Mucosa of stomach (tissue), 1 donor: Measurements from ENCODE around the gene CATSPER1.
"Not testable (repeated sequence)": the region's sequence is repeated elsewhere in the genome, so short reads cannot be mapped to it uniquely, and the experiment has no call there.

Source experiments
- H3K27me3 ChIP-seq: one replicate; pipeline ENCODE4 v1.7.0; 2013; ENCODE audit warnings: mild to moderate bottlenecking, low read length; ENCODE audit not compliant: control insufficient read depth, insufficient read depth
- H3K36me3 ChIP-seq: one replicate; pipeline ENCODE4 v1.7.0; 2013; ENCODE audit warnings: low read length; ENCODE audit not compliant: control insufficient read depth, insufficient read depth
- H3K4me1 ChIP-seq: one replicate; pipeline ENCODE4 v1.7.0; 2013; ENCODE audit warnings: mild to moderate bottlenecking, low read length; ENCODE audit not compliant: control insufficient read depth, insufficient read depth
- H3K4me3 ChIP-seq: one replicate; pipeline ENCODE4 v1.7.0; 2013; ENCODE audit warnings: low read length
- H3K9ac ChIP-seq: one replicate; pipeline ENCODE4 v1.7.0; 2013; ENCODE audit warnings: mild to moderate bottlenecking, low read length, moderate library complexity
- H3K9me3 ChIP-seq: one replicate; pipeline ENCODE4 v1.7.0; 2013; ENCODE audit warnings: mild to moderate bottlenecking, low read length, moderate library complexity; ENCODE audit not compliant: control insufficient read depth
- donor health status: Pancreatic carcinoma.

Gene CATSPER1

GRCh38 chr11:66032957-66033735 lies 6.9 kb upstream of the CATSPER1 start:
- peaks cover 4% of the 10 kb centered on the region for H3K27me3 ChIP-seq
- H3K4me3 ChIP-seq = no peak overlapping the region
- H3K9me3 ChIP-seq = no peaks in the 10 kb centered on the region
- H3K4me1 ChIP-seq = no peaks in the 10 kb centered on the region
- H3K9ac ChIP-seq = no peak overlapping the region
- no peaks in the 10 kb centered on the region for H3K36me3 ChIP-seq

GRCh38 chr11:66023186-66023440 lies 3.2 kb downstream of the CATSPER1 start:
- H3K4me1 ChIP-seq, H3K36me3 ChIP-seq, H3K9ac ChIP-seq, H3K4me3 ChIP-seq, H3K9me3 ChIP-seq: not testable (repeated sequence)
- H3K27me3 ChIP-seq = peaks cover 20% of the 10 kb centered on the region

- Histone ChIP-seq H3K4me3 (no peak overlapping the region), H3K27me3 (peaks cover 20% of the 10 kb centered on the region), H3K4me1 (peaks cover 7% of the 10 kb centered on the region), H3K36me3 (no peaks in the 10 kb centered on the region), H3K9me3 (no peaks in the 10 kb centered on the region), H3K9ac (no peak overlapping the region)
Observed at GRCh38 chr11:66022401-66023185, 3.7 kb downstream of the CATSPER1 start.

- no peak overlapping the region for H3K4me3 ChIP-seq
- peaks cover 20% of the 10 kb centered on the region for H3K27me3 ChIP-seq
- H3K4me1 ChIP-seq = peaks cover 7% of the 10 kb centered on the region
- no peak overlapping the region for H3K9ac ChIP-seq
- H3K9me3 ChIP-seq = no peaks in the 10 kb centered on the region
- H3K36me3 ChIP-seq = no peaks in the 10 kb centered on the region
Observed at GRCh38 chr11:66020618-66021357, 5.5 kb downstream of the CATSPER1 start.

GRCh38 chr11:66020212-66020611 lies 6.1 kb downstream of the CATSPER1 start:
- Histone ChIP-seq H3K9ac (no peak overlapping the region), H3K4me1 (peaks cover 7% of the 10 kb centered on the region), H3K4me3 (no peak overlapping the region), H3K27me3 (peaks cover 20% of the 10 kb centered on the region), H3K36me3 (no peaks in the 10 kb centered on the region), H3K9me3 (no peaks in the 10 kb centered on the region)

GRCh38 chr11:66017321-66017720 lies 9.0 kb downstream of the CATSPER1 start:
- no peaks in the 10 kb centered on the region for H3K9me3 ChIP-seq
- H3K4me3 ChIP-seq = no peak overlapping the region
- peaks cover 2% of the 10 kb centered on the region for H3K4me1 ChIP-seq
- no peaks in the 10 kb centered on the region for H3K36me3 ChIP-seq
- peaks cover 21% of the 10 kb centered on the region for H3K27me3 ChIP-seq
- H3K9ac ChIP-seq = no peak overlapping the region

GRCh38 chr11:66016793-66017177 lies 9.5 kb downstream of the CATSPER1 start:
- Histone ChIP-seq H3K36me3 (no peaks in the 10 kb centered on the region), H3K9me3 (no peaks in the 10 kb centered on the region), H3K4me3 (no peak overlapping the region), H3K27me3 (peaks cover 22% of the 10 kb centered on the region), H3K4me1 (no peaks in the 10 kb centered on the region), H3K9ac (no peak overlapping the region)

- no peaks in the 10 kb centered on the region for H3K4me1 ChIP-seq
- no peak overlapping the region for H3K4me3 ChIP-seq
- no peak overlapping the region for H3K9ac ChIP-seq
- no peaks in the 10 kb centered on the region for H3K9me3 ChIP-seq
- peaks cover 26% of the 10 kb centered on the region for H3K27me3 ChIP-seq
- H3K36me3 ChIP-seq = no peaks in the 10 kb centered on the region
Observed at GRCh38 chr11:66015936-66016792, 10.1 kb downstream of the CATSPER1 start.

- no peaks in the 10 kb centered on the region for H3K9me3 ChIP-seq
- no peak overlapping the region for H3K9ac ChIP-seq
- H3K4me3 ChIP-seq = no peak overlapping the region
- H3K27me3 ChIP-seq = peaks cover 31% of the 10 kb centered on the region
- no peaks in the 10 kb centered on the region for H3K4me1 ChIP-seq
- no peaks in the 10 kb centered on the region for H3K36me3 ChIP-seq
Observed at GRCh38 chr11:66015454-66015881, 10.8 kb downstream of the CATSPER1 start.

- H3K9ac ChIP-seq = no peak overlapping the region
- H3K9me3 ChIP-seq = no peaks in the 10 kb centered on the region
- peaks cover 36% of the 10 kb centered on the region for H3K27me3 ChIP-seq
- no peak overlapping the region for H3K4me3 ChIP-seq
- no peaks in the 10 kb centered on the region for H3K4me1 ChIP-seq
- H3K36me3 ChIP-seq = no peaks in the 10 kb centered on the region
Observed at GRCh38 chr11:66014804-66015453, 11.3 kb downstream of the CATSPER1 start.

- Histone ChIP-seq H3K9ac (no peak overlapping the region), H3K36me3 (no peaks in the 10 kb centered on the region), H3K27me3 (peaks cover 38% of the 10 kb centered on the region), H3K4me3 (no peak overlapping the region), H3K9me3 (no peaks in the 10 kb centered on the region), H3K4me1 (no peaks in the 10 kb centered on the region)
Observed at GRCh38 chr11:66013762-66014100, 12.5 kb downstream of the CATSPER1 start.
